ENCODE data around the gene AACS.

GRCh38 chr12:125092872-125093680 lies 27.8 kb downstream of the AACS start:
- TF ChIP-seq, protein P1, sequence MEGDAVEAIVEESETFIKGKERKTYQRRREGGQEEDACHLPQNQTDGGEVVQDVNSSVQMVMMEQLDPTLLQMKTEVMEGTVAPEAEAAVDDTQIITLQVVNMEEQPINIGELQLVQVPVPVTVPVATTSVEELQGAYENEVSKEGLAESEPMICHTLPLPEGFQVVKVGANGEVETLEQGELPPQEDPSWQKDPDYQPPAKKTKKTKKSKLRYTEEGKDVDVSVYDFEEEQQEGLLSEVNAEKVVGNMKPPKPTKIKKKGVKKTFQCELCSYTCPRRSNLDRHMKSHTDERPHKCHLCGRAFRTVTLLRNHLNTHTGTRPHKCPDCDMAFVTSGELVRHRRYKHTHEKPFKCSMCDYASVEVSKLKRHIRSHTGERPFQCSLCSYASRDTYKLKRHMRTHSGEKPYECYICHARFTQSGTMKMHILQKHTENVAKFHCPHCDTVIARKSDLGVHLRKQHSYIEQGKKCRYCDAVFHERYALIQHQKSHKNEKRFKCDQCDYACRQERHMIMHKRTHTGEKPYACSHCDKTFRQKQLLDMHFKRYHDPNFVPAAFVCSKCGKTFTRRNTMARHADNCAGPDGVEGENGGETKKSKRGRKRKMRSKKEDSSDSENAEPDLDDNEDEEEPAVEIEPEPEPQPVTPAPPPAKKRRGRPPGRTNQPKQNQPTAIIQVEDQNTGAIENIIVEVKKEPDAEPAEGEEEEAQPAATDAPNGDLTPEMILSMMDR (IDR thresholded peaks at IDR 0.05) = no peak
- TF ChIP-seq EZH2 (IDR thresholded peaks at IDR 0.05; ENCODE audit: borderline replicate concordance, insufficient read depth, low read depth, low read length, poor library complexity, severe bottlenecking) = no peak
